ENCODE measurements around the gene ZC3H18. TPM values are rescaled to one million over a fixed set of nuclear protein-coding genes. Genes with fewer than 3 reads are reported as not detected.

The ZC3H18 gene
- total and polyA plus RNA-seq, 2 of the 4 experiments (the other 2 are of a cell fraction): 3.4 to 21.3 TPM

- Histone ChIP-seq H3K9ac (ENCODE audit: low read depth, low read length) (no peak overlapping the region), H2BK5ac (ENCODE audit: low read depth, low read length, poor library complexity, severe bottlenecking) (no peak overlapping the region), H2BK120ac (ENCODE audit: low read depth, low read length) (no peak overlapping the region), H3K27me3 (ENCODE audit: control insufficient read depth, insufficient read depth, low read length) (no peaks in the 10 kb centered on the region), H4K5ac (ENCODE audit: low read depth, low read length) (no peak overlapping the region), H4K91ac (ENCODE audit: insufficient read depth, low read depth, low read length) (no peak overlapping the region), H2AK5ac (ENCODE audit: low read depth, low read length) (no peak overlapping the region), H2AFZ (replicated peaks; ENCODE audit: low read length, poor library complexity) (no peak overlapping the region), H3K4ac (ENCODE audit: low read depth, low read length) (no peak overlapping the region), H3K4me2 (ENCODE audit: low read depth, low read length) (no peak overlapping the region), H3K27ac (ENCODE audit: insufficient read depth, low read length) (no peak overlapping the region), H3K18ac (ENCODE audit: low read depth, low read length) (no peak overlapping the region), H2BK20ac (ENCODE audit: low read depth, low read length) (no peak overlapping the region), H3K23ac (ENCODE audit: low read depth, low read length) (no peak overlapping the region), H4K8ac (ENCODE audit: low read depth in 2 of 2, low read length in 2 of 2) (no peak overlapping the region), H3K79me1 (ENCODE audit: low read depth in 1 of 2, low read length in 2 of 2) (peaks cover 33 to 80% of the 10 kb centered on the region in 2 experiments), H2BK15ac (ENCODE audit: low read depth, low read length) (no peak overlapping the region), H3K9me1 (ENCODE audit: insufficient read depth, low read length) (peaks cover 6% of the 10 kb centered on the region), H3K4me3 (ENCODE audit: insufficient read depth, low read depth, low read length) (no peak overlapping the region), H3K14ac (replicated peaks; ENCODE audit: low read depth, low read length) (no peak overlapping the region), H3K4me1 (ENCODE audit: control insufficient read depth, insufficient read depth, low read length) (no peaks in the 10 kb centered on the region), H3K36me3 (ENCODE audit: control insufficient read depth, insufficient read depth, low read length) (peaks cover 53% of the 10 kb centered on the region), H2AK9ac (replicated peaks; ENCODE audit: low read depth, low read length, poor library complexity) (no peak overlapping the region), H3K9me3 (ENCODE audit: control insufficient read depth, insufficient read depth, low read length) (no peaks in the 10 kb centered on the region), H3K56ac (ENCODE audit: extremely low read depth, insufficient read depth, low read length) (no peak overlapping the region), H4K20me1 (ENCODE audit: insufficient read depth, low read length) (peaks cover 77% of the 10 kb centered on the region)
- BruUV-seq (replicated peaks): no TSS peak
- ChIA-PET POLR2A (ENCODE audit: unreplicated experiment) (no interaction called here), CTCF (no interaction called here)
- intact Hi-C loops (cut with micrococcal nuclease) (no loop called here), in situ Hi-C loops (cut with MboI; ENCODE audit: low sequenced_read_pairs) (no loop called here), dilution Hi-C loops (cut with HindIII; ENCODE audit: low sequenced_read_pairs, unreplicated experiment) (no loop called here)
- WGBS, 2 experiments (ENCODE audit: extremely low coverage in 2 of 2, insufficient read length in 1 of 2): 97% methylated on average over 7 of the region's 14 CpGs; no CpG with 5 or more reads in 1 of the 2 experiments
- ATAC-seq (ENCODE audit: low read depth): no peak
- TF ChIP-seq FOS (IDR thresholded peaks at IDR 0.05; ENCODE audit: low read depth, low read length) (no peak), ELK1 (IDR thresholded peaks at IDR 0.05; ENCODE audit: borderline replicate concordance, low read depth, low read length) (no peak), MAFK (IDR thresholded peaks at IDR 0.05; ENCODE audit: low read depth, low read length) (no peak), RFX5 (IDR thresholded peaks at IDR 0.05; ENCODE audit: low read depth, low read length) (no peak), BHLHE40 (IDR thresholded peaks at IDR 0.05; ENCODE audit: low read depth, low read length) (no peak), CTCF (conservative IDR thresholded peaks at IDR 0.05; ENCODE audit: low read depth, low read length) (no peak), MXI1 (IDR thresholded peaks at IDR 0.05; ENCODE audit: borderline replicate concordance, low read depth, low read length) (no peak), CEBPB (IDR thresholded peaks at IDR 0.05; ENCODE audit: low read depth, low read length) (no peak), NFE2L2 (IDR thresholded peaks at IDR 0.05; ENCODE audit: low read depth, low read length) (no peak), USF2 (IDR thresholded peaks at IDR 0.05; ENCODE audit: low read depth, low read length) (no peak), SMC3 (IDR thresholded peaks at IDR 0.05; ENCODE audit: low read depth, low read length) (no peak), MAZ (IDR thresholded peaks at IDR 0.05; ENCODE audit: borderline replicate concordance, low read depth, low read length) (no peak), CHD1 (IDR thresholded peaks at IDR 0.05; ENCODE audit: low read depth, low read length) (no peak), POLR2A (IDR thresholded peaks at IDR 0.05; ENCODE audit: low read depth, low read length) (no peak), RAD21 (IDR thresholded peaks at IDR 0.05; ENCODE audit: low read length) (no peak), RCOR1 (IDR thresholded peaks at IDR 0.05; ENCODE audit: insufficient replicate concordance, low read length) (no peak)
- DNase-seq: no peak
These were observed 12.8 kb downstream of the ZC3H18 start for GRCh38 chr16:88582912-88583575.
